ENCODE data around the gene RCE1.

The RCE1 gene

DNA sequence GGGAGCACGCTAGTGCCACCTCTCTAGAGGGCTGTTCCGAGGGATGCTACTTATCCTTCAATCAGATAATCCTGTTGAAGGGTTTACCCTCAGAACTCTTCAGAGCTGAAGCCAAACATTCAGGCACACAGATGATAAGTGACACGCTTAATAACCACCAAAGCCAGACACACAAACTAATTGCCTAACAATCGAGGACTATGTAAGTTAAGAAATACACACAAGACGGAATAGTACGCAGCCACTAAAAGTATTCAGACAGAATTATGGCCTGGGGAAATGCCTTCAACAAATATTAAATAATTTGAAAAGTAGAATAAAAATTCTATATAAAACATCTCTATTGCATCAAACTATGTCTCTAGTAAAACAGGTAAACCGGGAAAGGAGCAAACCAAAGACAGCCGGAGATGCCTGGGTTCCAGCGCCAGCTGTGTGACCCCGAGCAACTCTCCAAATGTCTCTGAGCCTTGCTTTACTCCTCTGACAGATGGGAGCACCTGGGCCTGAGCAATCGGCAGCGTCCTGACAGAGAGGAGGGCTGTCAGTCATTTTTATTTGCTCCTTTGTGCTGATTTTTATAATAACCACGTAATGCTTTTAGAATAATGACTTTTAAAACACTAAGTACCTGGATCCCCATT is 25.0 kb downstream of the RCE1 start:
- no peak for DNase-seq

DNA sequence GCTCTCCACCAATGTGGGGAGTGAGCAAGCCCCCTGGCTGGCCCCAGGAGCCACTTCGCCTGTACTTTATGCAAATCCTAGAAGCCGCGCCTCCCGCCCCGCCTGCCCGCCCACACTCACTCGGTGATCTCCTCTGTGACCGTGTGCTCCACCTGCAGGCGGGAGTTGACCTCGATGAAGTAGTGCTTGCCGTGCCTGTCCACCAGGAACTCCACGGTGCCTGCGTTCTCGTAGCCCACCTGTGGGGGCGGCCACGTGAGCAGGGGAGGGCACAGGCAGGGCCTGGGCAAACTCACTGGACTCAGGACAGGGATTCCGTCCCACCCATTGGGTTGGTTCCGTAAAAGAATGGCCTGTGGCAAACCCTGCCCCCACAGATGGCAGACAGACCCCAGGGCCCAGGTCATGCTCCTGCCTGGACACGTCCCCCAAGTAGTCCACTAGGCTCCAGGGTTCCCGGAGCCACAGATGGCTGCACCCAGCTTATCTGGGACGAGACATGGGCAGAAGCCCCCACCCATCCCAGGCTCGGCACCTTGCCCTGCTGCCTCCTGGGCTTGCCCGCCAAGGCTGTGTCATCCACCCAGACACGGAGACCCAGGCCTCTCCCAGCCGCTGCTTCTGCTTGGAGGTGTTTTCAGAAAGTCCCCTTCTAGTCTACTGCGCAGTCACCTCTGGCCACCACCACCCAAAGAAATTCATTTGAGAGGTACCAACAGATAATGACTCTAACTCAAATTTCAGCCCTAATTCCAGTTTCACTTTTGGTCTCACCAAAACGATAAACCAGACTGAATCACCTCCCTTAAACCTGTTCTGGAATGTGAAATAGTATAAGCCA is 25.7 kb downstream of the RCE1 start:
- DNase-seq = peak in 4 of 56 donors; percentile 20 to 41 (median 26)

DNA sequence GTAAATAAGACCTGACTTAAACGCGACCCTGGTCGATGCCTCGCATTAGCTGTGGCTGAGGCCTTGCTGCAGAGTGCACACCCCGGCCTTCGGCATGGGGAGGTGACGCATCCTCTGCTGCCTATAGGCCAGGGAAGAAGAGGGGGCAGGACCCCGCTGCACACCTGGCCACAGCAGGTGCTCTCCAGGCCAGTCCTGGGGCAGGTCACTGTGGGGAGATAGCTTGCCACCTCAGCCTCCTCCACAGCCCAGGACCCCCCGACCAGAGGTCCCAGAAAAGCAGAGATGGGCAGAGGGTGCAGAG is 26.3 kb downstream of the RCE1 start:
- no peak for DNase-seq

DNA sequence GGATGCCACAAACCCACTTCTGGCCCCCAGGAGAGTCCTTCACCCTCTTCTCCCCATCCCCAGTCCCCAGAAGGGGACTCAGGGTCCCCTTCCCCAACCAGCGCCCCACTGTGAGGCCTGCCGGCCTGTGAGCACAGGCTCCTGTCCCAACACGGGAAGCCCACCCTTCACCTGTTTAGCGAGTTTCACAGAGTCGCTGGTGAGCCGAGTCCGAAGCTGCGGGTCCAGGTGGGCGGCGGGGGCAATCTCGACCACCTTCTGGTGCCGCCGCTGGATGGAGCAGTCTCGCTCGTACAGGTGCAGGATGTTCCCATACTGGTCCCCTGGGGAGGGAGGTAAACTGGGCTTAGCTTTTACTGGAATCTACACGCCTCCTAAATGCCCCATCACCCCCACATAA is 26.9 kb downstream of the RCE1 start:
- DNase-seq = no peak

DNA sequence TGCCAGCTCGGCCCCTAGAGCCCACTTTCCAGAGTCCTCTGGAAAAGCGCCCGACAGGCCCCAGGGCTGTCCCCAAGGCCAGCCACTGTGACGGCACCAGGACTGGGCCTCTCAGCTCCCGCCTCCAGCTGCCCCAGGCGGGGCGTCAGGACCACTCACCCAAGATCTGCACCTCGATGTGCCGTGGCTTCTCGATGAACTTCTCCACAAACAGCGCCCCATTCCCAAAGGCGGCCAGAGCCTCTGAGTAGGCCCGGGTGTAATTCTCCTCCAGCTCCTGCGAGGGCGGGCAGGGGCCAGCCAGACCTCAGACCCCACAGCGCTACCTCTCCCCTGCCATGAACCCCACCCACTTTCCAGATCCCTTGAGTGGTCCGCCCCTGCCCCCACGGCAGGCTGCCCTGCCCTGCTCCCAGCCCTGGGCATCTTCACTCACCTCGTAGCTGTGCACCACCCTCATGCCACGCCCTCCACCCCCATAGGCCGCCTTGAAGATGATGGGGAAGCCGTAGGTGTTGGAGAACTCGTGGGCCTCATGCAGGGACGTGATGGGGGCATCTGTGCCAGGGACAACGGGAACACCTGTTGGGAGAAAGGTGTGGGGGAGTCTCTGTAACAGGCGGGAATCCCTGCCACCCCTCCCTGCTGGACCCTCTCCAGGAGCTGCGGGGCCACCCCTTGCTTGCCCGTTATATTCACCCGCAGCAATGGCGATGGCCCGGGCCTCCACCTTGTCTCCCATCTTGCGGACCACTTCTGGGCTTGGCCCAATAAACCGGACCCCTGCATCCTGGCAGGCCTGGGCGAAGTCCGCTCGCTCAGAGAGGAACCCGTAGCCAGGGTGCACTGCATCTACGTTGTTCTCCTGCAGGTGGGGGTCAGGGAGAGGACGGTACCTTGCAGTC is 27.6 kb downstream of the RCE1 start:
- DNase-seq = no peak

DNA sequence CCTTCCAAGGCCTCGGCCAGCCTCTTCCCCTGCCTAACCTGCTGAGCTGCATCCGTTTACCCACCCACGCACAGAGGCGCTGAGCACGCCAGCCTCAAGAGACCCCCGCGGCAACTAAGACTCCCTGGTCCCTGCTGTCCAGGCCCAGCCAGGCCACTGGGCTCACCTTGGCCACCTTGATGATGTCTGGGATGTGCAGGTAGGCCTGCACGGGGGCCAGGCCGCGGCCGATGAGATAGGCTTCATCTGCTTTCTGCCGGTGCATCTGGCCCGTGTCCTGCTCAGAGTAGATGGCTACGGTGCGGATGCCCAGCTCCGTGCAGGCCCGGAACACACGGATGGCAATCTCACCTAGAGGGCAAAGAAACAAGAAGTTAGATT is 28.3 kb downstream of the RCE1 start:
- no peak for DNase-seq

DNA sequence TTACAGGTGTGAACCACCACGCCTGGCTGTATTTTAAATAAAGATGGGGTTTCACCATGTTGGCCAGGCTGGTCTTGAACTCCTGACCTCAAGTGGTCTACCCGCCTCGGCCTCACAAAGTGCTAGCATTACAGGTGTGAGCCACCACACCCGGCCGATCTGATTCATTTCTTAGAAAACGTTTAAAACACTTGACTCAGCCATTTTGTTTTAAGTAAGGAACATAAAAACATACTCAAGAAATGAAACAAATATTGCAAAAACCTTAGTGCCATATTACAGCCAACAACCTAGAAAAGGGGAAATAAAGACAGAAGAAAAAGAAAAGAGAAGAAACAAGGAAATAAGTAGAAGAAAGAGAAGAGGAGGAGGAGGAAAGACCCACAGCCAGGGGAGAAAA is 31.0 kb downstream of the RCE1 start:
- DNase-seq = no peak

DNA sequence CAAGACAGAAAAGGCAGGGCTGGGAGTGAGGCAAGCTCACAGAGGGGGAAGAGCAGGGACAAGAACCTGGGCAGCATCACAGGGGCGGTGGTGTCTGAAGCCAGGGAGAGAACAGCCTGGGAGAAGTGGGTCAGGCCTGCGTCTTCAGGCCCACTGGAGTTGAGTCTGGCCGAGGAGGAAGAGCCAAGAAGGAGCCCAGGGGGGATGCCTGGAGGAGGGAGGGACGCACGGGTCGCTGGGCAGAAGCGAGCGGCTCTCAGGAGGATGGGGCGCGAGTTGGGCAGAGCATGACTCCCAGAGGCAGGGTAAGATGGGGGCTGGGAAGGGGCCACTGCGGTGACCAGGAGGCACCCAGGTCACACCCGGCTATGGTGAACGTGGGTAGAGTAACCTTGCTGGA is 32.1 kb downstream of the RCE1 start:
- DNase-seq = no peak

DNA sequence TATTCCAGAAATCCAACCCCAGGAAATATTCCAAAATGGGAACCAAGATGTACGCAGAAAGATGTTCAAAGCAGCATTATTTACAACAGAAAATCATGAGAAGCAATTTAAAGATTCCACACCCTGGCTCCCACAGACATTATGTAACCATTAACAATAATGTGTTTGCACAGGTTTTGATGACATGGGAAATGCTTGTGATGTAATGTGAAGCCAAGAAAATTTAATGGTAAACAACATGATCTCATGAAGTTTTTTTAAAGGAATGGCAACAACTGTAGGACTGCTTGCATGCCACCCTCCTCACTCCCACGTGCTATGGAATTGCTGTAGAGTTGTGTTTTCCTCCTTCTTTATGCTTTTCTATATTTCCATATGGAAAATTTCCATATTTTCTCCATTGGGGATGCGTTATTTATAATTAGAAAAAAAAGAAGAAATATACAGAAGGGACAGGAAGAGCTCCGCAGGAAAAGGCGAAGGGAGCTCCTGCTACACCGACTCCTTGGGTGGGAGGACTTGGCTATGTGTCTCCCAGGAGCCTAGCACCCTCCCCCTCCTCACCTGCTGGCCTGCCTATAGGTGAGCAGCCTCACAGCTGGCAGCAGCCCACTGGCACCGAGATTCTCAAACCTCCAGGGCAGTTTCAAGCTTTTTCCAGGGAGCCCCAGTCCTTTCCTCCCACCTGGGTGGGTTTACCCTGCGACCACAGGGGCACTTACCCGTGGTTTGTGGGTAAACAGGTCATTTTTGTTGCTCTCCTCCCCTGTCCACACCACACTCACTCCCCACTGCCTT is 34.5 kb downstream of the RCE1 start:
- DNase-seq = no peak

DNA sequence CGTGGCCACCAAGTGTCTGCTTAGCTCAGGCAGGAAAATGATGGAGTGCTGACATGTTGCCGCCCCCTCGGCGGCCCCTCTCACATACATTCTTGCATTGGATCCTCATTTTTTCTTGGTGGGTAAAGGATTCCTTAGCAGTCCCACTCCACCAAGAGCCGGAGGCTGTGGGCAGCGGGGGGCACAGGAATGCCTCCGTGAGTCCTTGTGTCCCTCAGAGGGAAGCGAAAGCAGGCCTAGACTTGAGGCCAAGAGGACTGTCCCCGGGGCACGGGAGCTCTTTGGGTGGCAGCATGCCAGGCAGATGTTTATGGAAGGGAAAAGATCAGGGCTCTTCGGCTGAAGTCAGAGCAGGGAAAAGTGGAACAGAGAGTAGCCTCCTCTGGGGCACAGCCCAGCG is 35.2 kb downstream of the RCE1 start:
- DNase-seq = no peak

DNA sequence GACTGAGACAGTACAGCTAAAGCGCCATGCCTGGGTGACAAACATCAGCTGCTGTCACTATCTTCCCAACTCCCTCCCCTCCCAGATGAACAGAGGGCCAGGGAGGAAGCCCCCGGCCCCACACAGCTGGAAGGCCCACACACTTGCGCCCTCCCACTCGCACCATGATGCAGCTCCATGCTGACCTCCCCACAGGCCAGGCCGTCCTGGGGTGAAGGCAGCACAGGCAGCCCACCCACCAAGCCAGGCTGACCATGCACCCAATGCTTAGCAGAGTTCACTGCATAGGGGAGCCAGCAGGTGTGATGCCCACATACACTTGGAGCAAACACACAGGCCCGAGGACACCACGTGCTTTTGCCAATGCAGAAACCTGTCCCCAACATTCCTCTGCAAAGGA is 35.8 kb downstream of the RCE1 start:
- DNase-seq = no peak

DNA sequence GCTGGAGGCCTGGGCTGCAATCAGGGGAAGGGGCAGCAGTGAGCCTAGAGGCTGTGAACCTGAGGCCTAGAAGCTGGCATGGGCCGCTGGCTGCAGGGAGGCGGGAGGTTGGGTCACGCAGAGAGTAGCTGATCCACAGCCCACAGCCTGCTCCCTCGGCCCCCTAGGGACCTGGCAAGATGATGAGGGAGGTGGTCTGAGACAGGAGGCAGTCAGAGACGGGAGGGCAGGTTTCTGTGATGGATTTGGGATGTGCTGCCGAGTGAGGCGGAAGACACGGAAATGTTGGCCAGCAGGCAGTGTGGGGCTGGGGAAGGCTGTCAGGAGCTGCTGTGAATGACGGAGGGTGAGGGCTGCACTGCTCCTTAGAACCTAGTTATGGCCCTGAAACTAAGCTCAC is 36.3 kb downstream of the RCE1 start:
- DNase-seq = no peak

DNA sequence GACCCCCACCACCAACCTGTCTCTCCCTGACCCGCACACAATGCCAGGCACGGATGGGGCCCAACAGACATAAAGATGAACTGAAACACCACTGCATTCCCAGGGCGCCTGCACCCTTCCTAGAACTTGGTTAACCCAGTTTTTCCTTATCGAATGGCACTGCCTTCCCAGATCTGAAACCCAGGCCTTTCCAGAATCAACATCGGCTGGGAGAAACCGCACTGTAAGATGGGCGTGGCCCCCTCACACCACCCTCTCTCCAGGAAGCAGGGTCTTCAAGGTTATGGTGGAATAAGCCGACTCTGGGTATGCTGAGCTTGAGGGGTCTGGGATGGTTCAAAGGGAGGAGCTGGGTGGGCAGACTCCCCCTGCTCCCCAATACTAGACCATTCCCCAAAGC is 36.8 kb downstream of the RCE1 start:
- DNase-seq = no peak

DNA sequence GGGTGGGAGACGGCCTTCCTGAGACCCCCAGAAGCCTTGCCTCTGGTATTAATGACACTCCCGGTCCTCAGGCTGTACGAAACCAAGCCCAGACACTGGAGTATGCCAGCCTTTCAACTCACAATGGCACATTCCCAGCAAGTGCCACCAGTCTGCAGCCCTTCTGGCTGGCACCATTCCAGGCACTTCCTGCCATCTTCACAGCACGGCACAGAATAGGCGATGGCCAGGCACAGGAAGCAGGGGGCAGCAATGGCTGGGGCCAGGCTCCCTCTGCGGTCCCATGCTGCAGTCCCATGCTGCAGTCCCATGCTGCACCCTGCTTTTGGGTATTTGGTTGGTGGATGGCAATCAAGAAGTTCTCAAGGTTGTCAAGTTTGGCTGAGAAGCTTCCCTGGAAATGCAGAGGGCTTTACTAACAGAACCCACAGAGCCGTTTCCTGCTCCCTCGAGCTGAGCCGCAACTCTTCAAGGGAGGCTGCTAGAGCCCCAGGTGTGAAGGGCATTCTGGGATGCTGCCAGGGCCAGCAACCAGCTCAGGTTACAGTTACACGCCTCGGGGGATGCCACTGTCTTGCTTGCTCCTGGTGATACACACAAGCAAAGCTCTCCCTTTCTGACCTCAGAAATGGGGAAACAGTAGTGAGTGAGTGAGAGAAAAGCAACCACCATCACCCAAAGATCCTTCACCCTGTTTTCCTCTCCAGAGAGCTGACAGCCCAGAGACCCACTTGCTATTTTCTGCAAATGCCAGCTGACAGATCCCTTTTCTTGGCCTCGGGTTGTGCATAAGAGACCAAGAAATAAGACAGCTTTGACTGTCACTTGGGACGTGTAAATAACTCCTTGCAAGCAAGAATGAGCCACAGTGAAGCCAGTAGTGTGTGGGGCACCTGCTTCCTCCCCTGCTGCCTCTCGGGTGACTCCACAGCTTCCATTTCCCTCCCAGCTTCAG is 37.5 kb downstream of the RCE1 start:
- DNase-seq = peak in 43 of 56 donors; percentile 5 to 79 (median 35)

DNA sequence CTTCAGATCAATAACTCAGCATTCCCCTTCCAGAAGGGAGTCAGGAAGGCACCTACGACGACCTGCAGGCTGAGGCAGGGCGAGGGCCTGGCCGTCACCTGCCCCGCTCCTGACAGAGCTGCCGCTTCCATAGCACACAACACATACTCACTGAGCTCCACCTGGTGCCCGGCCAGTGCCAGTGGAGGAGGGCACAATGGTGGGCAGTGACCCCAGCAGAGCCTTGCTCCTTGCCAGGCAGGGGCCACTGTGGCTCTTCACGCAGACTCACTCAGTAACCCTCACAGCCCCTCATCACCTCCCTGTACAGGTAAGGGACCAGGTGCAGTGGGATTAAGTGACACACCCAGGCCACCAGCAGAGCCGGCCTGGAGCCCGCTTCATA is 38.2 kb downstream of the RCE1 start:
- DNase-seq = no peak

DNA sequence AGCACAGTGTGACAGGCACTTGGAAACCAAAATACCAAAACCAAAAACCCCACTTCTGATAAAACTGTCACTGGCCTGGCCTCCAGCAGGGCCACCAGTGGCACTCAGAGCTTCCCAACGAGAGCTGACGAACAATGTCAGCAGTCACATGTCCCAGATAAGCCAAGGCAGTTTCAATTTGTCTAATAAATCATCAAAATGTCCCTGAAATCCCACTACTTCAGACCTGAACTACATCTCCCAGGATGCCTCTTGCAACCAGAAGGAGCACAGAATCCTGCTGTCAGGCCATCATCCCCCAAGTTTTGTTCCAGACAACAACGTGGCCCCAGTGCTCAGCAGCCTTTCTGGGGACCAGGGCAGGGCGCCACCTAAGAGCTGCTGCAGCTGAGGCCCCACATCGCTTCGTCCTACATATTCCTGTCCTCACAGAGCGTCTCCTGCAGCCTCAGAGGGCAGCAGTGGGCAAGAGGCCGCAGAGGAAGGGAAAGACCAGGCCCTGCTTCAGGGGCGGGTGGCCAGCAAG is 38.7 kb downstream of the RCE1 start:
- peak in 8 of 56 donors; percentile 30 to 67 (median 56) for DNase-seq

DNA sequence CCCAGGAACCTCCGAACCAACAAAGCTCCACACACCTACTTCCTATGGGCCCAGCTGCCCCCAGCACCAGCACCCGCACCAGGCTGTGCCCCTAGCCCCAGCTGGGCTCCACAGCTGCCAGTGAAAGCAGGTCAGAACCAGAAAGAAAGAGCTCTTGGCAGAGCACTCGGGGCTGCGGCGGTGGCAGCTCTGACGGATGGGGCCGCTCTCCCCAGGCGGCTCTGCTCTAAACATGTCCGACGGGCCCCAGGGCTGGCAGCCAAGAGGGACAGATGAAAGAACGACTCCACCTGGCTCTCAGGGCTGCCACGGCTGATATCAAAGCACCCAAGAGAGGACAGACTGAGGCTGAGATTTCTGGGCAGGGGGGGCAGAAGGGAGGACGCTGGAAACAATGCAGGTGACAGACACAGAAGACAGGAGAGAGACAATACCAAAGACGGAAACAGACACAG is 39.3 kb downstream of the RCE1 start:
- DNase-seq = peak in 41 of 56 donors; percentile 16 to 81 (median 54)

DNA sequence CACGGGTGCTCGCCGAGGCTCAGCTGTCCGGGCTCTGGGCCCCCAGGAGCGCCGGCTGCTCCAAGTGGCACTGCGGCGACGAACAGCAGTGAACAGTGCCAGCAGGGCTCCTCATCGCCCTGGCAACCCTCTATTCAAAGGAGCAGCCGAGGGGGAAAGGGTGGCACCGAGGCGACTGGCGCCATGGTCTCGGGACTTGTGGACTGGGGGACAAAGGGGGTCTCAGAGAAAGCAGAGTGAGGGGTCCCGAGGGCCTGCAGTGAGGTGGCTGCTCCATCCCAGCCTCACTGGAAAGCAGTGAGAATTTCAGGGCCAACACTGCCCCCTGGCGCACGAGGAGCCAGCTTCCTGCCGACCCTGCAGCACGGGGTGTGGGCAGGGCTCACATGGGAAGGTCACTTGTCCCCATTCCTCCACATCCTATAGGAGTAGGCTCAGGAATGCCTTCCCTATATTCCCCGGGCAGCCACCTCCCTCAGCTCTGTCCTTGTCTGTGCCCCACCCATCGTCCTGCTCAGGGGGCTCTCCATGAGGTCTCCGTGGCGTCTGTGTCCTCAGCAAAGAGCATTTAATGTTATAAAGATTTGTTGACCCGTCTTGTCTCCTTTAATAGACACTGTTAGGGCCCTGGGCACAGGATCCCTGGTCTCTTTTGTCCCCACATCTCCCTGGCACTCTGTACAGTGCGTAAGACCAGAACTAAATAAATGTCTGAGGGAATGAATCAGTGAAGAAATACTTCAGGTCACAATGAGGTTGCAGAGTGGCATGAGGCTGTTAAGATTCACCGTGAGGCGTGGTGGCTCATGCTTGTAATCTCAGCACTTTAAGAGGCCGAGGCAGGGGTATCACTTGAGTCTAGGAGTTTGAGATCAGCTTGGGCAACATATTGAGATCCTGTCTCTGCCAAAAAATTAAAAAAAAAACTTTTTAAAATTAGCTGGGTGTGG is 40.0 kb downstream of the RCE1 start:
- DNase-seq = peak in 52 of 56 donors; percentile 19 to 90 (median 72)

DNA sequence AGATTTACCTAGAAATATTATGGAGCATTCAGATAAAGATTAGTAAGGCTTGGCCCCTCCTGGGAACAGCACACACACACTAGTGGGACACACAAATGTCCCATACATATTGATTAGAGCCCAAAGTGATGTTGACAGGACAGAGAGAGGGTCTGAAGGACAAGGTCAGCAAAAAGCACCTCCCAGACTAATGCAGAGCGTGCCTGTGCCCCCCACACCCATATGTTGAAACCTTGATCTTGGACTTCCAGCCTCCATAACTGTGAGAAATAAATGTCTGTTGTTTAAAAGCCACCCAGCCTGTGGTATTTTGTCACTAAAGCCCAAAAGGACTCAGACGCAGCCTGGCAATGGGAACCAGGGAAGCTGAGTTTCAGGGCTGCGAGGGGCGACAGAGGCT is 41.2 kb downstream of the RCE1 start:
- no peak for DNase-seq

Measured in nucleus accumbens (tissue), 56 donors.